Measurements from ENCODE around the gene MN1. TPM values are rescaled to one million over a fixed set of nuclear protein-coding genes. Genes with fewer than 3 reads are reported as not detected.

The MN1 gene
- polyA plus RNA-seq, 2 of the 4 experiments (the other 2 are of a cell fraction) = 0.59 to 2.4 TPM

GRCh38 chr22:27809226-27809603 lies 7.7 kb upstream of the MN1 start:
- no peak for DNase-seq (ENCODE audit: low read depth in 1 of 2, low spot score in 1 of 2)
- H3K4me2 ChIP-seq = no peak overlapping the region
- H3K4me3 ChIP-seq = no peak overlapping the region
- no peaks in the 10 kb centered on the region for H3K9me3 ChIP-seq
- H3K27ac ChIP-seq = no peak overlapping the region
- FAIRE-seq = no peak
- ChIA-PET CTCF (interaction anchor here (1.3 kb wide), 1 partner anchor 22 kb away, joined by 3 read pairs; no protein-coding TSS in a partner anchor), POLR2A (no interaction called here)
- TF ChIP-seq MAX (IDR thresholded peaks at IDR 0.05) (no peak), RNF2 (IDR thresholded peaks at IDR 0.05; ENCODE audit: borderline replicate concordance, low read depth) (no peak)
- WGBS (ENCODE audit: missing lambda C conversion rate) = 66% methylated on average over 5 of the region's 5 CpGs
- H3K4me1 ChIP-seq = peaks cover 3% of the 10 kb centered on the region
- ATAC-seq = no peak

- no peak for TF ChIP-seq PBX3 (IDR thresholded peaks at IDR 0.05)
- peak; percentile 74 for TF ChIP-seq MAFK (IDR thresholded peaks at IDR 0.05; ENCODE audit: partially characterized antibody)
- no peak for TF ChIP-seq CHD2 (IDR thresholded peaks at IDR 0.05; ENCODE audit: low read length, partially characterized antibody)
- TF ChIP-seq CTCF (IDR thresholded peaks at IDR 0.05) = no peak
- ATAC-seq (no peak), DNase-seq (ENCODE audit: low read depth in 1 of 2, low spot score in 1 of 2) (no peak), FAIRE-seq (no peak)
- Histone ChIP-seq H3K4me1 (peaks cover 8% of the 10 kb centered on the region), H3K27ac (no peak overlapping the region), H3K4me2 (no peak overlapping the region), H3K9me3 (no peaks in the 10 kb centered on the region), H3K4me3 (no peak overlapping the region)
- POLR2A ChIA-PET = no interaction called here
- 85% methylated on average over 18 of the region's 18 CpGs for WGBS (ENCODE audit: missing lambda C conversion rate)
- CTCF ChIA-PET = interaction anchor here (1.3 kb wide), 1 partner anchor 21 kb away, joined by 3 read pairs; no protein-coding TSS in a partner anchor
These were observed 7.1 kb upstream of the MN1 start for GRCh38 chr22:27808451-27809225.

- Histone ChIP-seq H3K4me2 (no peak overlapping the region), H3K27ac (no peak overlapping the region), H3K4me1 (peaks cover 11% of the 10 kb centered on the region), H3K4me3 (no peak overlapping the region), H3K9me3 (no peaks in the 10 kb centered on the region)
- TF ChIP-seq ZSCAN20 (CRISPR knock-in tag; IDR thresholded peaks at IDR 0.05) = no peak
- TF ChIP-seq MAX (IDR thresholded peaks at IDR 0.05) = no peak
- TF ChIP-seq E2F6 (IDR thresholded peaks at IDR 0.05; ENCODE audit: borderline replicate concordance, low read depth) = no peak
- no peak for TF ChIP-seq ZNF302 (CRISPR knock-in tag; IDR thresholded peaks at IDR 0.05)
- TF ChIP-seq NR3C1 (IDR thresholded peaks at IDR 0.05) = no peak
- no peak for TF ChIP-seq CBX8 (IDR thresholded peaks at IDR 0.05)
- TF ChIP-seq JUNB (IDR thresholded peaks at IDR 0.05) = no peak
- FAIRE-seq = no peak
- CTCF ChIA-PET = interaction anchor here (1.1 to 1.6 kb wide), 4 partner anchors 368 to 1134 kb away, joined by 3 to 4 read pairs (median 3); no protein-coding TSS in a partner anchor
- POLR2A ChIA-PET = no interaction called here
- 79% methylated on average over 7 of the region's 7 CpGs for WGBS (ENCODE audit: missing lambda C conversion rate)
- DNase-seq (ENCODE audit: low read depth in 1 of 2, low spot score in 1 of 2) = no peak
- no peak for ATAC-seq
These were observed 4.3 kb upstream of the MN1 start for GRCh38 chr22:27805841-27806240.

GRCh38 chr22:27804470-27805297 lies 3.1 kb upstream of the MN1 start:
- ATAC-seq (peak; percentile 72 to 78), FAIRE-seq (no peak), DNase-seq (ENCODE audit: low read depth in 1 of 2, low spot score in 1 of 2) (peak; percentile 57 to 59)
- POLR2A ChIA-PET = no interaction called here
- WGBS (ENCODE audit: missing lambda C conversion rate) = 22% methylated on average over 22 of the region's 31 CpGs
- CTCF ChIA-PET = interaction anchor here (0.6 to 2.1 kb wide), 20 partner anchors 14 to 1195 kb away, joined by 3 to 11 read pairs (median 3); no protein-coding TSS in a partner anchor
- no peaks in the 10 kb centered on the region for H3K9me3 ChIP-seq
- H3K27ac ChIP-seq = peak overlapping the region; percentile 56 to 76; a peak in 5 of 6 replicates
- no peak overlapping the region for H3K4me3 ChIP-seq
- H3K4me1 ChIP-seq = peaks cover 16% of the 10 kb centered on the region
- peak overlapping the region; percentile 55 for H3K4me2 ChIP-seq
- TF ChIP-seq REST (IDR thresholded peaks at IDR 0.05) = no peak
- no peak for TF ChIP-seq POLR2AphosphoS2 (conservative IDR thresholded peaks at IDR 0.05; ENCODE audit: low read length)
- TF ChIP-seq KDM5A (IDR thresholded peaks at IDR 0.05) = no peak
- no peak for TF ChIP-seq ATOH8 (CRISPR knock-in tag; IDR thresholded peaks at IDR 0.05; ENCODE audit: low read depth)
- no peak for TF ChIP-seq EP300 (IDR thresholded peaks at IDR 0.05)
- TF ChIP-seq HOXB13 (CRISPR knock-in tag; IDR thresholded peaks at IDR 0.05; ENCODE audit: low read depth) = no peak

Measured in A549 (cell line).